ENCODE results near the gene PRELID2.

DNA sequence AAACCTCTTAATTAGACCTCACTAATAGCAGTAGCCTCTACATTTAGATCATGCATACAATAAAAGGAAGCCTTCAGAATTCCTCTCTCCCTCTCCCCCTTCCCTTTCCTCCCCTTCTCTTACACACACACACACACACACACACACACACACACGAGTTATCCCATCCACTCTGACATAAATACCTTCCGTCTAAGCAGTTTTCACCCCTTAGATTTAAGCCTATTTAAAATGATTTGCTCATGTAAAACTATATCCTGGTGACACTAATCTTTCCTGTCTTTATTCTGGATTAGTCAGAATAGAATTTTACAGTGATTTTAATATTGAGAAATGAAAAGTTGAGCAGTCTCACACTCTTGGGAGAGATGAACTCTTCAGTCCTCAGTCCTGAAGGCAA lies 35.0 kb downstream of the PRELID2 start:
- no peak for TF ChIP-seq POLR2A (IDR thresholded peaks at IDR 0.05)
- no peak for TF ChIP-seq CTCF (IDR thresholded peaks at IDR 0.05)
- no peak for TF ChIP-seq EP300 (IDR thresholded peaks at IDR 0.05; ENCODE audit: low read depth)

Measured in transverse colon (tissue), 3 donors.